ENCODE data around the gene TAF11L2.

DNA sequence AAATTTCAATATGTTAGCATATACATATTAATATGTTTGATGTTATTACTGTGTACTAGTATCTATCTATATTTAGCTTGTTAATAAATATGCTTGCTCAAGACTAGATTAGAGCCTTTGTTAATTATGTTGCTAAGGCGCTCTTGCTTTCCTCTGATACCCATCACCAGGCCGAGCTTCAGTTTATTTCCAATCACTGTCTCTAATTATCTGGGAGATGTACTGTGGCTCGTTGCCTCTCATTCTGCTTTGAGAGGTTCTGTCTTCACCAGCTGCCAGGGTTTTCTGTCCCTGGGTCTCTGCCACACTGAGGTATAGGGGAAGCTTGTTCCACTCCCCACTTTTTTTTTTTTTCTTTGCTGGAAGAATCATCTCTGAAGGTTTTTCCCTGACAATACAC lies 21.0 kb upstream of the TAF11L2 start:
- TF ChIP-seq, protein P1, sequence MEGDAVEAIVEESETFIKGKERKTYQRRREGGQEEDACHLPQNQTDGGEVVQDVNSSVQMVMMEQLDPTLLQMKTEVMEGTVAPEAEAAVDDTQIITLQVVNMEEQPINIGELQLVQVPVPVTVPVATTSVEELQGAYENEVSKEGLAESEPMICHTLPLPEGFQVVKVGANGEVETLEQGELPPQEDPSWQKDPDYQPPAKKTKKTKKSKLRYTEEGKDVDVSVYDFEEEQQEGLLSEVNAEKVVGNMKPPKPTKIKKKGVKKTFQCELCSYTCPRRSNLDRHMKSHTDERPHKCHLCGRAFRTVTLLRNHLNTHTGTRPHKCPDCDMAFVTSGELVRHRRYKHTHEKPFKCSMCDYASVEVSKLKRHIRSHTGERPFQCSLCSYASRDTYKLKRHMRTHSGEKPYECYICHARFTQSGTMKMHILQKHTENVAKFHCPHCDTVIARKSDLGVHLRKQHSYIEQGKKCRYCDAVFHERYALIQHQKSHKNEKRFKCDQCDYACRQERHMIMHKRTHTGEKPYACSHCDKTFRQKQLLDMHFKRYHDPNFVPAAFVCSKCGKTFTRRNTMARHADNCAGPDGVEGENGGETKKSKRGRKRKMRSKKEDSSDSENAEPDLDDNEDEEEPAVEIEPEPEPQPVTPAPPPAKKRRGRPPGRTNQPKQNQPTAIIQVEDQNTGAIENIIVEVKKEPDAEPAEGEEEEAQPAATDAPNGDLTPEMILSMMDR (IDR thresholded peaks at IDR 0.05): no peak
- no peak for TF ChIP-seq POLR2A (IDR thresholded peaks at IDR 0.05)
